CD4-positive, alpha-beta T cell treated with Interferon alpha-2 for 1 hour (primary cell): ENCODE results near the gene SPATA32.
"Not testable (repeated sequence)": the region's sequence is repeated elsewhere in the genome, so short reads cannot be mapped to it uniquely, and the experiment has no call there.

Experiments used
- DNase-seq, 2 donors: peaks; one replicate each; pipeline ENCODE4 v3.0.0-alpha.2; 2020 to 2022

Gene SPATA32, protein sequence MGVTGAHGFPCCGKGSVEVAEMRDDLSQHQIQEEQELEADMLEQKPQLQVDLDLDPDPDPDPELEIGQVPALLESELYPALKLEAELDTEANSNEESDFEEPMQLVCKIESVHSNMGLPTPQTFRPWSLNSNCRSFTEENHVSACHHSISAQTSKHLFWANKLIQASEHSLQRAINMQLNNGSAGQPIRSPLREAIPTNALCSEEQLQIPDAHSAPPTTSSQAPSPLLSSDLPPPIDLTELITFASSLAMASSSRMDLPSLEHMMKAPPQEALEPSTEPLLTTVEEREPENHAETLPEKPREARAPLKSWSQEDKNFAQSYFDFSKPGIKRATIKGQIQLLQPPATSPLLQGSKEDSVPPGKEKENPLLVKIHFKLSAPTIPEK

GRCh38 chr17:45261577-45262515 lies at the start of gene SPATA32:
TSS of gene SPATA32 (minus strand) at chr17:45262094. CDS start at chr17:45262016, 78 bp downstream.
- DNase-seq, result peak; percentile 55 to 68

DNA sequence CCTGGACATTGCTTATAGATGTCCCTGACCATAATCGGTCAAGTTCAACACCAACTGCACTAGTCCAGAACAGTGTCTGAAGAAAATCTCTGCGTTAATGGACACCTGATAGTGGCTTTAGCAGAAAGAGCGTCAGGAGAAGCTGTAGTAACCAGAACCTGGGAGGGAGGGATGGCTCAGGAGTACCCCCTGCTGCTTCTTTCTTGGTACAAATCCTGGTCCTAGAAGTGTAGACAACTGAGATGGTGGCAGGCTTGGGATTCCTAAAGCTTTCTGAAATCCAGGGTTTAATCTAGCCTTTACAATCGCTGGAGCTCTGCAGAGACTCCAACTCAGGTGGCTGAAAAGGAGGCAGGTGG lies 49.5 kb upstream of the SPATA32 start:
- DNase-seq, result no peak

DNA sequence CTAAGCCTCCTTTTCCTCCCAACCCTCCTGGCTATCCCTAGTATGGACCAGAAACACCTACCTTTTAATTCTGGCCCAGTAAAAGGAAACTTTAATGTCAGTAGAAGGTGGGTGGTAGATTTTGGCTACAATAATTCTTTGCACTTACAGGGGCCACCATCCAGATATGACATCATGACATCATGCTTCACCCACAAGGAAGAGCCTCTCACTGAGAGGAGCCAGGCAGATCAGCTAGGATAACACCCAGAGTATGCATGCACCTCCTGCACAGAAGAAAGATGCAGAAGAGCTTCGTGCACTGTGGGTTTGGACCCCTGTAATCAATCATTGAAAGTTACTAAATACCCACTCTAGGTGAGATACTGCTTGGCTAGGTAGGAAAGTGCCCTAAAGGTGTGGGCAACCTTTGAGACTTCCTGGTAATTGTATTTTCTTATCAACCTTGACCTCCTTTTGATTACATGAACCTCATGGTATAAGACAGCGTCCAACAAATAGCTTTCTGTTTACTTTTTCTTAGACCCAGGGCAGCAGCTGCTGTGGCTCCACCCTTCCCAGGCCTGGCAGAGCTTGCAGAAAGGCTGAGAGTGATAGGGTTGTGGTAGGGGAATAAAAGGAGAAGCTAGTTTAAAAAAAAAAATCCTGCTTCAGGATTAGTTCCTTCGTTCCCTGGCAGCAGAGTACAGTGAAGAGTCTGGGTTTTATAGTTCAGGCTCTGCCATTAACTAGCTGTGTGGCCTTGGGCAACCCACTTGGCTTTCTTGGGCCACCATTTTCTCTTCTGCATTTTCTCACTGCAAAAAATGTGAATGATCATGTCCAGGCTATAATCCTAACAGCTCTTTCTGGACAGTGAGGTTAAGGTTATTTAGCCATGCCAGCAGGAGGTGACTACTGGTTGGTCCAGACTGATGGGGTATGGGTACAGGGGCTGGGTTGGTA lies 48.8 kb upstream of the SPATA32 start:
- DNase-seq, result no peak

DNA sequence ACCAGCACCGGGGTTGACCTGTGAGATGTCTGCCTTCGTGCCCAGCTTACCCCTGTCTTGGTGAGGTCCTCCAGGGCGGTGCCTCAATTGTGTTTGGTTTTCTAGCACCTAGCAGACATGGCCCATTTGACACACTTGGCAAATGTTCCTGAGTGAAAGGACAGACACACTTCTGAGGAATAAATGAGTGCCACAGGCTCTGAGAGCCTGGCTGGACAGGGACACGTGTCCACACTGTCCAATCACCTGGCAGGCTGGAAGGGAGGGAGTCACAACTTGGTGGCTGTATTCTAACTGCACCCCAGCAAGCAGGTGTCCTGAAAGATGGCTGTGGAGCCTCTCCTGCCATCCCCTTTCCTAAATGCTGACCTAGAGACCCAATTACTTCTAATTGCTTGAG lies 47.5 kb upstream of the SPATA32 start:
- no peak for DNase-seq

GRCh38 chr17:45308840-45309239 lies 46.9 kb upstream of the SPATA32 start:
- DNase-seq, result no peak

GRCh38 chr17:45308016-45308365 lies 46.1 kb upstream of the SPATA32 start:
- no peak for DNase-seq

- DNase-seq, result peak; percentile 30 to 34
Measured at GRCh38 chr17:45307290-45308015, 45.6 kb upstream of the SPATA32 start.

GRCh38 chr17:45306623-45307022 lies 44.7 kb upstream of the SPATA32 start:
- no peak for DNase-seq

DNA sequence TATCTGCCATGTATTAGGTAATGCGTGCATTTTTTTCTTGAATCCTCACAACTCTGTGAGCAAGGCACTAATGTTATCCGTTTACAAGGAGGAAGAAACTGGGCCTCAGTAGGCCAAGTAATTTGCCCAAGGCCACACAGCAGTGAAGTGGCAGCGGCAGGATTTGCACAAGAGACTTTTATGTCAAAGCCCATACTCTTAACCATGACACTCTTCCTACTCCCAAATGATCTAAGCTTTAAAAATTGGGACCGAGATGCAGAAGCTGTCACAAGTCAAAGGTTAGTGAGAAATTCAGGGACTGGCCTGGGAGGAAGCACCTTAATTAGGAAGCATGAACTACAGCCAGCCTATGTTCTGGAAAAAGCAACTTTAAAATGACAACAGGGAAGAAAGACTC lies 44.2 kb upstream of the SPATA32 start:
- DNase-seq, result no peak

- no peak for DNase-seq
Measured at GRCh38 chr17:45305530-45306087, 43.7 kb upstream of the SPATA32 start.

DNA sequence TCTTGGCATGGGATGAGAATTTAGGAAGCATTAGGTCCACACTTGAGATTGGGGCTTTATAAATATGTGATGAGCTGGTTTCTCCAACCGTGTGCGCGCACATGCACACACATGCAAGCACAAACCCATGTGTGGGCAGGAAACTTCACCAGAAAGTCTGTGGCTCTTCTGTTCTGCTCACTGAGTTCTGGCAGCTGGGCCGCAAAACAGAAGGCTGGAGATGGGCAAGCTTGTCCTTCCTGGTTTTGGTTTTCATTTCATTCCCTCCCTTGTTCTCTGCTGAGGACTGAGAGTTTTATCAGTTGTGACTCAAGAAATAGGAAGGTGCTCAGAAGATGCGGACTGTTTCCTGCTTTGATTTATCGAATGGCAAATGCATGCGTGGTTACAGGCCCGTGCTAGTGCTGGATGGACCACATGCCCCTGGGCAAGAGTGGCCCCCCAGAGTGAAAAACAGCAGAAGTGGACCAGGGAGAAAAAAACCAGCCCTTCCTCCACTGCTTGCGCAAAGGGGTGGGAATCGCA lies 40.8 kb upstream of the SPATA32 start:
- DNase-seq, result peak in 1 of 2 donors; percentile 27

DNA sequence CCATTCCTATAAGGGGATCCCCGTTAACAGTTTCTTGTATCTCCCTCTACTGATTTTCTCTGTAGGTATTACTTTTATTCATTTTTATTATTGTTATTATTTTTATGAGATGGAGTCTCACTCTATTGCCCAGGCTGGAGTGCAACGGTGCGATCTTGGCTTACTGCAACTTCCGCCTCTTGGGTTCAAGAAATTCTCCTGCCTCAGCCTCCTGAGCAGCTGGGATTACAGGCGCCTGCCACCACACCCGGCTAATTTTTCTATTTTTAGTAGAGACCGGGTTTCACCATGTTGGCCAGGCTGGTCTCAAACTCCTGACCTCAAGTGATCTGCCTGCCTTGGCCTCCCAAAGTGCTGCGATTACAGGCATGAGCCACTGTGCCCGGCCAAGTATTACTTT lies 40.3 kb upstream of the SPATA32 start:
- not testable (repeated sequence) for DNase-seq

- no peak for DNase-seq
Measured at GRCh38 chr17:45301674-45302073, 39.8 kb upstream of the SPATA32 start.

- no peak for DNase-seq
Measured at GRCh38 chr17:45300060-45300751, 38.3 kb upstream of the SPATA32 start.

- no peak for DNase-seq
Measured at GRCh38 chr17:45299361-45299760, 37.5 kb upstream of the SPATA32 start.

DNA sequence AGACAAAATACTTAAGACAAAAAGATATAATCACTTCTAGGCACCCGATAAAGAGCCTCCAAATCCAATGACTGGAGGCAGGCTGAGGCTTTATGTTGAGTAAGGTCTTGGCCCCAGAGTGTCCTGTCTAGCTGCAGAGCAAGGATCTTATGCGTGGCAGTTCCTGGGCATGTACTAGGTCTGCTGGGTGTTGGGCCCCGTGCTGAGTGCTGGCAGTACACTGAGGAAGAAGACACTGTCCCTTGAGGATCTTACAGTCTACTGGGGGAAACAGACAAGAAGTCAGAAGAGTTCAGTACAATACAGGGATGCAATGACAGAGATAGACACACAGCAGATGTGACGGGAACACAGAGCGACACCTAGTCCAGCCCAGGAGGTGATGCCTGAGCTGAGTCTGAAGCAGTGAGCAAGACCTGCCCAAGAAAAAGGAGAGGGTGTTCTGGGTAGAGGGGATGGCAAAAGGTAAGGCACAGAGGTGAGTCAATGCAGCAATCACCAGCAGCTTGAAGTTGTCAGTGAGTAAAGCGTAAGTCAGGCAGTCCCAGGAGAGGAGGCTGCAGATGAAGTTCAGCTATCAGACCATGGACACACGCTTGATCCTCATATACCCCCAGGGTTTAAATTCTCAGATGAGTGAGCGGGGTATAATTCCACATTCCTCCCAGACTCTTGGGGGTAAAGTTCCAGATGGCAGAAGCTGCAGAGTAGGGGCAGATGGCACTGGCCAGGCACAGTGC lies 36.8 kb upstream of the SPATA32 start:
- DNase-seq, result no peak

DNA sequence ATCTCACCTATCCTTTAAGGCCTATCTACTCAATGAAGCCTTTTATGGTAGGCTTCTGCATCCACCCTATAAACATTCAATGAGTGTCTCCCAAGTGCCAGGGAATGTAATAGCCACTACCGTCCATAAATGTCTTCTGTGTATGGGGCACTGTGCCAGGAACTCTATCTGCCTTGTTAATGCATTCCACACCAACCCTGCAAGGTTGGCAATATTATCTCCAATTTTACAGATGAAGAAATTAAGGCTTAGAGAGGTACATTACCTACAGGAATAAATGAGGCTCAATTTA lies 34.9 kb upstream of the SPATA32 start:
- DNase-seq, result no peak

- peak in 1 of 2 donors; percentile 54 for DNase-seq
Measured at GRCh38 chr17:45296003-45296832, 34.3 kb upstream of the SPATA32 start.

DNA sequence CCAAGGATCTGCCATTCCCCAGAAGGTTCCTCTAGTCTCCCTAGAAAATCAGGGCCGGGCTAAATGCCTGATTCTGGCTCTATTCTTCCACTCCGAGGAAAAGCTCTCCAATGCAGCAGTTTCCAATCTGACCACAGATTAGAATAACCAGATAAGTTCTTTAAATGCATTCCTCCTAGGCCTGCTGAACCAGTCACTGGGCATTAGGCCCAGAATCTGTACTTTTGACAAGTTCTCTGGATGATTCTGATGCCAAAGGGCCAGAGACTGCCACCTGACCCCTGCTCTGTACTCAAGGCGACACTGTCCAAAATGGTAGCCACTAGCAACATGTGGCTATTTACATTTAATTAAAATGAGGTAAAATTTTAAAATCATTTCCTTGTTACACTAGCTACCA lies 32.6 kb upstream of the SPATA32 start:
- no peak for DNase-seq
